SW480 (cell line): ENCODE measurements around the gene IFI44.

ENCODE experiments used
- DNase-seq: peaks from one replicate; pipeline ENCODE4 v3.0.0-alpha.2; 2016; ENCODE audit warnings: low spot score

The IFI44 gene

GRCh38 chr1:78712467-78713051 lies 62.9 kb downstream of the IFI44 start:
- DNase-seq, result no peak

- no peak for DNase-seq
These were observed 63.7 kb downstream of the IFI44 start for GRCh38 chr1:78713297-78713696.
